ENCODE measurements around the gene ALAS1.

The ALAS1 gene

GRCh38 chr3:52218937-52219650, 21.1 kb downstream of the ALAS1 start:
- peaks cover 31% of the 10 kb centered on the region for H3K4me1 Mint-ChIP-seq
- no peak overlapping the region for H3K4me3 Mint-ChIP-seq
- peaks cover 17% of the 10 kb centered on the region for H3K36me3 Mint-ChIP-seq (ENCODE audit: low read depth)
- no peaks in the 10 kb centered on the region for H3K9me3 Mint-ChIP-seq
- peaks cover 3% of the 10 kb centered on the region for H3K27me3 Mint-ChIP-seq (ENCODE audit: low read depth, poor library complexity)
- no peak for DNase-seq
- H3K27ac Mint-ChIP-seq, result no peak overlapping the region
- TF ChIP-seq, protein P1, sequence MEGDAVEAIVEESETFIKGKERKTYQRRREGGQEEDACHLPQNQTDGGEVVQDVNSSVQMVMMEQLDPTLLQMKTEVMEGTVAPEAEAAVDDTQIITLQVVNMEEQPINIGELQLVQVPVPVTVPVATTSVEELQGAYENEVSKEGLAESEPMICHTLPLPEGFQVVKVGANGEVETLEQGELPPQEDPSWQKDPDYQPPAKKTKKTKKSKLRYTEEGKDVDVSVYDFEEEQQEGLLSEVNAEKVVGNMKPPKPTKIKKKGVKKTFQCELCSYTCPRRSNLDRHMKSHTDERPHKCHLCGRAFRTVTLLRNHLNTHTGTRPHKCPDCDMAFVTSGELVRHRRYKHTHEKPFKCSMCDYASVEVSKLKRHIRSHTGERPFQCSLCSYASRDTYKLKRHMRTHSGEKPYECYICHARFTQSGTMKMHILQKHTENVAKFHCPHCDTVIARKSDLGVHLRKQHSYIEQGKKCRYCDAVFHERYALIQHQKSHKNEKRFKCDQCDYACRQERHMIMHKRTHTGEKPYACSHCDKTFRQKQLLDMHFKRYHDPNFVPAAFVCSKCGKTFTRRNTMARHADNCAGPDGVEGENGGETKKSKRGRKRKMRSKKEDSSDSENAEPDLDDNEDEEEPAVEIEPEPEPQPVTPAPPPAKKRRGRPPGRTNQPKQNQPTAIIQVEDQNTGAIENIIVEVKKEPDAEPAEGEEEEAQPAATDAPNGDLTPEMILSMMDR (IDR thresholded peaks at IDR 0.05), result no peak

GRCh38 chr3:52220380-52221026, 22.5 kb downstream of the ALAS1 start:
- Mint-ChIP-seq H3K36me3 (ENCODE audit: low read depth) (peaks cover 9% of the 10 kb centered on the region), H3K27ac (no peak overlapping the region), H3K27me3 (ENCODE audit: low read depth, poor library complexity) (peaks cover 3% of the 10 kb centered on the region), H3K9me3 (no peaks in the 10 kb centered on the region), H3K4me1 (peaks cover 35% of the 10 kb centered on the region), H3K4me3 (no peak overlapping the region)
- TF ChIP-seq, protein P1 (IDR thresholded peaks at IDR 0.05), result peak; percentile 91
- peak; percentile 94 for DNase-seq

DNA sequence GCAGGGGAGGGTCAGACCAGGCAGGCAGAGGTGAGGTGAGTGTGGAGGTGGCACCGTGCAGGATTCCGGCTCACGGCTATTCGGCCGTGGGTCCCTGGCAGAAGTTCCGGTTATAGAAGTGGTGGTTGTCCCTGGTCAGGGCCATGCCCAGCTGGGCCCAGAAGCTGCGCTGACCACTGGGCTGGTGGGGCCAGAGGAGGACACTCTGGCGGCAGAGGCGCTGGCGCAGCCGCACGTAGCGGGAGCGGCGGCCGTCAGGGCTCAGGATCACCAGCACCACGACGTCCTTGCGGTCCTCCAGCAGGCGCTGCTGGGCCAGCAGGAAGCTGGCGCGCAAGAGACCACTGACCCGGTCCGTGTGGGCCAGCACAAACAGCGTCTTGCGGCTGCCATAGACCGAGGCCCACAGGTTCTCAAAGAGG, 23.2 kb downstream of the ALAS1 start:
- no peak overlapping the region for H3K27ac Mint-ChIP-seq
- H3K27me3 Mint-ChIP-seq (ENCODE audit: low read depth, poor library complexity), result peaks cover 3% of the 10 kb centered on the region
- no peak overlapping the region for H3K4me3 Mint-ChIP-seq
- no peak for DNase-seq
- H3K4me1 Mint-ChIP-seq, result peaks cover 41% of the 10 kb centered on the region
- TF ChIP-seq, protein P1 (IDR thresholded peaks at IDR 0.05), result no peak
- H3K36me3 Mint-ChIP-seq (ENCODE audit: low read depth), result peaks cover 6% of the 10 kb centered on the region
- H3K9me3 Mint-ChIP-seq, result no peaks in the 10 kb centered on the region

- peaks cover 2% of the 10 kb centered on the region for H3K36me3 Mint-ChIP-seq (ENCODE audit: low read depth)
- no peak for DNase-seq
- TF ChIP-seq, protein P1 (IDR thresholded peaks at IDR 0.05), result no peak
- H3K27me3 Mint-ChIP-seq (ENCODE audit: low read depth, poor library complexity), result peaks cover 3% of the 10 kb centered on the region
- H3K27ac Mint-ChIP-seq, result no peak overlapping the region
- H3K4me3 Mint-ChIP-seq, result no peak overlapping the region
- H3K9me3 Mint-ChIP-seq, result no peaks in the 10 kb centered on the region
- H3K4me1 Mint-ChIP-seq, result peaks cover 45% of the 10 kb centered on the region
These were observed 23.8 kb downstream of the ALAS1 start for GRCh38 chr3:52221563-52222318.

DNA sequence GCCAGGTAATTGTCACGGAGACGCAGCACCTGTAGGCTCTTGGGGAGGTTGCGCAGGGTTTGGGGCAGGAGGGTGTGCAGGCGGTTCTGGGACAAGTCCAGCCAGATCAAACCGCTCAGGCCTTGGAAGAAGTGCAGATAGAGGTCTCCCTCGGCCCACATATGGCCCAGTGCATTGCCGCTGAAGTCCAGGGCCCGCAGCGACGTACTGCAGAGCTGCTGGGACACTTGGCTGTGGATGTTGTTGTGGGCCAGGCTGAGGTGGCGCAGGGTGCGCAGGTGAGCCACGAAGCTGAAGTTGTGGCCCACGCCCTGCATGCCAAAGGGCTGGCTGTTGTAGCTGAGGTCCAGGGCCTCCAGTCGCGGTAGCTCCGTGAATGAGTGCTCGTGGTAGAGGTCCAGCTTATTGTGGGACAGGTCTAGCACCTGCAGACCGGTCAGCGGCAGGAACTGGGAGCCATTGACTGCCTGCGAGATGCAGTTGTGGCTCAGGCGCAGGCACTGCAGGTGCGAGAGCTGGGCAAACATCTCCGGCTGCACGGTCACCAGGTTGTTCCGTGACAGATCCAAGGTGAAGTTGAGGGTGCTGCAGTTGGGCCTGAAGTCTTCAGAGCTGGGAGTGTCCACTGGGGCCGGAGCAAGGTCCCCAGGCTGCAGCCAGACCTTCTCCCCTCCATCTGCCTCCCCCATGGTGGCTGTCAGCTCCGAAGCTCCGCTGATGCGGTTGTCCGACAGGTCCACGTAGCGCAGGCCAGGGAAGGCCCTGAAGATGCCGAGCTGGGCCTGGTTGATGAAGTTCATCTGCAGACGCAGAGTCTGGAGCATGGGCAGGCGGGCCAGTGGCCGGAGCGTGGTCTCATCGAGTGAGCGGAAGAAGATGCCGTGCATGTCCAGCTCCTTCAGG, 24.6 kb downstream of the ALAS1 start:
- Mint-ChIP-seq H3K4me1 (peaks cover 39% of the 10 kb centered on the region), H3K36me3 (ENCODE audit: low read depth) (no peaks in the 10 kb centered on the region), H3K27ac (no peak overlapping the region), H3K9me3 (no peaks in the 10 kb centered on the region), H3K4me3 (no peak overlapping the region), H3K27me3 (ENCODE audit: low read depth, poor library complexity) (peaks cover 3% of the 10 kb centered on the region)
- no peak for DNase-seq
- TF ChIP-seq, protein P1 (IDR thresholded peaks at IDR 0.05), result no peak

Data from nephron progenitor cell (in vitro differentiated cells).